Measurements from ENCODE around the gene PDZD8.

DNA sequence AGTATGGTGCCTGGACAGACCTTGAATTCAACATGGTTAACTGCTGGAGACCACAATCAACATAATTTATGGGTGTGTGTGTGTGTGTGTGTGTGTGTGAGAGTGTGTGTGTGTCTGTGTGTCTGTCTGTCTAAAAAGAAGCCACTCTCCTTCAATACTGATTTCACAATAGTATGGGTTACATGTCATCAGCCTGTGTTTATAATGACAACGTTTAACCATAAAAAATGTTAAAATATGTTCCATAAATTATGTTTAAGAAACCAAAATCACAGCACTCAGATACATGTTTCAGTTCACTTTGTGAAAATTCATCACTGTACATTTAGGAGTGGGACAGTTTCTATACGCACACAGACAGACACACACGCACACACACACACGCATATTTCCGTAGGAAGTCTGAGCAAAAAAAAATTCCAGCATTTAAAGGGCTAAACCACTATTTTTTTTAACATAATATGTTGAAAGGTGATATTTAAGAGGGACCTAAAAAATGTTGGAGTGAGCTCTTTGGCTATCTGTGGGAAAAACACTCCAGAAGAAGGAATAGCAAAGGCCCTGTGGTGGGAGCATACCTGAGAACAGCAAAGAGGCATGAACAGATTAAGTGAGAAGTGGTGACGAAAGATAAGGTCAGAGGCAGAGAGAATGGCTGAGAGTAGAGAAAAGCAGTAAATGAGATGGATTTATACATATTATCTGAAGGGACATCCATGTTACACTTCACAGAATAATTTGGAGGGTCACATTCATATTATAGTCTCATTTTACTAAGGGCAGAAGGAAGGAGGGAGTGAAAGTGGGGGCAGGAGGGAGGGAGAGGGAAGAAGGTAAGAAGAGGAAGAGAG is 10.9 kb downstream of the PDZD8 start:
- TF ChIP-seq, protein P1, sequence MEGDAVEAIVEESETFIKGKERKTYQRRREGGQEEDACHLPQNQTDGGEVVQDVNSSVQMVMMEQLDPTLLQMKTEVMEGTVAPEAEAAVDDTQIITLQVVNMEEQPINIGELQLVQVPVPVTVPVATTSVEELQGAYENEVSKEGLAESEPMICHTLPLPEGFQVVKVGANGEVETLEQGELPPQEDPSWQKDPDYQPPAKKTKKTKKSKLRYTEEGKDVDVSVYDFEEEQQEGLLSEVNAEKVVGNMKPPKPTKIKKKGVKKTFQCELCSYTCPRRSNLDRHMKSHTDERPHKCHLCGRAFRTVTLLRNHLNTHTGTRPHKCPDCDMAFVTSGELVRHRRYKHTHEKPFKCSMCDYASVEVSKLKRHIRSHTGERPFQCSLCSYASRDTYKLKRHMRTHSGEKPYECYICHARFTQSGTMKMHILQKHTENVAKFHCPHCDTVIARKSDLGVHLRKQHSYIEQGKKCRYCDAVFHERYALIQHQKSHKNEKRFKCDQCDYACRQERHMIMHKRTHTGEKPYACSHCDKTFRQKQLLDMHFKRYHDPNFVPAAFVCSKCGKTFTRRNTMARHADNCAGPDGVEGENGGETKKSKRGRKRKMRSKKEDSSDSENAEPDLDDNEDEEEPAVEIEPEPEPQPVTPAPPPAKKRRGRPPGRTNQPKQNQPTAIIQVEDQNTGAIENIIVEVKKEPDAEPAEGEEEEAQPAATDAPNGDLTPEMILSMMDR (IDR thresholded peaks at IDR 0.05): no peak
- no peak for TF ChIP-seq POLR2A (IDR thresholded peaks at IDR 0.05)

All from prostate gland (tissue), 2 donors.